Measurements from ENCODE around the gene FMN2.

Gene FMN2

DNA sequence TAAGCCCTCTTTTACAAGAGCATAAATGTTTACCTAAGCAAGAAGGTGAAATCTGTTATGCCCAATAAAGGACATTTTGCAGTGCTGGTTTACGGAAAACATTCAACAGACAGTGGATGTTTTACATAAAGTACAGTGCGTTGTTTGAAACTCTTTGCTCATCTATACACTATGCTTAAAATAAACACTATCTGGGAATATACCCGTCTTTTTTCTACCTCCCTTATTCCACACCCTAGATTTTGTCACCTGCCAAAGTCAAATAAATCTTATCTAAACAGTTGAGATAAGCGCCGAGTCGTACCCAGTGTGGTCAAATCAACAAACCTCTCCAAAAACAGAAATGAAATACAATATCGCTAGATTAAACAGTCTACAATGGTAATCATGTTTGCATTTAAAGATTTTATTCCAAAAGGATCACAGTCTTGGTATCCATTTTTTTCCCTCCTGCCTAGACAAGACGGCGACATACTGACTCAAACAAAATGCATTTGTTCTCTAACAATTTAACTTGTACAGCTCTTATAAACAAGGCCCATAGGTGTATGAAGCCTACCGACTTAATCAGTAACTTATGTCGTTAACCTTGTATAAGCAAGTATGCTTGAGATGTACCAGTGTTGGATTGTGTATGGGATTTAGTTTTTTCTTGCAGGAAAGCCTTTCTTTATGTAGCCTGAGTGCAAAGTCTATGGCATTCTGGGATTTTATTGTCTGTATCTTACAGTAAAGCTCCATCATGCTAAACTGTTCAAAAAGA, 189.1 kb downstream of the FMN2 start:
- peak; percentile 89 for FAIRE-seq
- TF ChIP-seq, protein P1, sequence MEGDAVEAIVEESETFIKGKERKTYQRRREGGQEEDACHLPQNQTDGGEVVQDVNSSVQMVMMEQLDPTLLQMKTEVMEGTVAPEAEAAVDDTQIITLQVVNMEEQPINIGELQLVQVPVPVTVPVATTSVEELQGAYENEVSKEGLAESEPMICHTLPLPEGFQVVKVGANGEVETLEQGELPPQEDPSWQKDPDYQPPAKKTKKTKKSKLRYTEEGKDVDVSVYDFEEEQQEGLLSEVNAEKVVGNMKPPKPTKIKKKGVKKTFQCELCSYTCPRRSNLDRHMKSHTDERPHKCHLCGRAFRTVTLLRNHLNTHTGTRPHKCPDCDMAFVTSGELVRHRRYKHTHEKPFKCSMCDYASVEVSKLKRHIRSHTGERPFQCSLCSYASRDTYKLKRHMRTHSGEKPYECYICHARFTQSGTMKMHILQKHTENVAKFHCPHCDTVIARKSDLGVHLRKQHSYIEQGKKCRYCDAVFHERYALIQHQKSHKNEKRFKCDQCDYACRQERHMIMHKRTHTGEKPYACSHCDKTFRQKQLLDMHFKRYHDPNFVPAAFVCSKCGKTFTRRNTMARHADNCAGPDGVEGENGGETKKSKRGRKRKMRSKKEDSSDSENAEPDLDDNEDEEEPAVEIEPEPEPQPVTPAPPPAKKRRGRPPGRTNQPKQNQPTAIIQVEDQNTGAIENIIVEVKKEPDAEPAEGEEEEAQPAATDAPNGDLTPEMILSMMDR (IDR thresholded peaks at IDR 0.05; ENCODE audit: insufficient read depth, missing control alignments): no peak

DNA sequence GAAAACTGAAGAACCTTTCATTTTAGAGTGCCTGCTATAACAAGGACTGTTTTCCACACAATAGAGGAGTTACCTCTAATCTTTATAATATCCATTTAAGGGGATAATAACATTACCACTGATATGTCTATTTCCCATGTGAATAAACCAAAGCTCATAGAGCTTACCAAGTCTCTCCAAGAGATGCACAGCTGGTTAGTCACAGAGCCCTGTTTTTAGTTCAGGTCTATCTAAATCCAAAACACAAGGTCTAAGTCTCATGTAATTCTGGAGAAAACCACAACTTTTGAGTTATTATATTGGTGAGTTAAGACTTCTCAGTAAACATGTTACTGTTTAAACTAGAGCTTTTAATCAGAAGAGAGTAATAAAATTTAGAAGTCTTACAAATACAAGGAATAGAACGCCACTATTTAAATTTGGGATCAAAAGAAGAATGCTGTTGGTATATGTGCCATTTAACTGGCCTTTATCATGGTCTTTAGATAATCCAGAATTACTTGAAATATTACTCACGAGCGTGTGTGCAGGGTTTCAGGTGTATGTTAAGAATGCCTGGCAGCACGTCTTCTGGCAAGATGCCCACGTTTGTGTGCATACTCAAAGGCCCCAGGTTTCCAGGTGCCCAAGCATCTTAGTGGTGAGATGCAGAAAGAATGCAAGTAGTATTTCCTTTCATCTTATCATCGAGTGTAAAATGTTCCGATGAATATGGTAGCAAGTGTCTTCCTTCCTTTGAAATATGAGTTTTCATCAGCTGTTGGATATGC, 190.6 kb downstream of the FMN2 start:
- FAIRE-seq (peak; percentile 97), DNase-seq (ENCODE audit: insufficient read length, low spot score) (peak; percentile 26)
- TF ChIP-seq, protein P1 (IDR thresholded peaks at IDR 0.05; ENCODE audit: insufficient read depth, missing control alignments): no peak

More for the DNA sequence above, 189.1 kb downstream of the FMN2 start:
- no peak for DNase-seq (ENCODE audit: insufficient read length, low spot score)

DNA sequence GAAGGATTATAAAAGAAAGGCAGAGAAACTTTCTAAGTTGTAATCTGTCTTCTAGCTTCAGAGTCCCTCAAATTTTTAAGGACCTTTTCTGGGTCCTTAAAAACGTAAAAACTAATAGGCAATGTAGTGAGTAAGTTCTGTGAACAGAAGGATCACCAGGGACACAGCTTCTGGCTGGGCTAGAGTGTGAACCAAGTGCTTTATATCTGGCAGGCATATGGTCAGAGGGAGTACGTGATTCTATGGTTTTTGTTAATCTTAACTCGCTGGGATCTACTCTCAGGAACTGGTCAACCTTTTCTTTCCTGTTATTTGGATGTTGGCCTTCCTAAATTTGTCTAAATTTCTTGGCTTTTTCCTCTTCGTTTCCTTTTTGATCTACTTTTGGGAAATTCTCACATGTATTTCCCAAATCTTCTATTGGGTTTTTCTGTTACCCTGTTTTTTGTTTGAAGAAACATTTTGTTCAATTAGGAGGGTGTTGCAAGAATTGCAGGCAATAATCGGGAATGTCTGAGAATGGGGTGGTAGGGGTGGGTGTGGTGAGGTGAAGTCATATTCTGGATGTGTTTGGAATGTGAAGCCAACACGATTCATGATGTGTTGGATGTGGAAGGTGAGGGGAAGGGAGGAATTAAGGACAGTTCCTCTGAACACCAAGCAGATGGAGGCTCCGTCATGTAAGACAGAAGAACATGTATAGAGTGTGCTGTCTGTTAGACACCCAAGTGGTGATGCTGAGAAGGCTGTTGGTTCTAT, 193.2 kb downstream of the FMN2 start:
- peak; percentile 92 for FAIRE-seq
- no peak for DNase-seq (ENCODE audit: insufficient read length, low spot score)

DNA sequence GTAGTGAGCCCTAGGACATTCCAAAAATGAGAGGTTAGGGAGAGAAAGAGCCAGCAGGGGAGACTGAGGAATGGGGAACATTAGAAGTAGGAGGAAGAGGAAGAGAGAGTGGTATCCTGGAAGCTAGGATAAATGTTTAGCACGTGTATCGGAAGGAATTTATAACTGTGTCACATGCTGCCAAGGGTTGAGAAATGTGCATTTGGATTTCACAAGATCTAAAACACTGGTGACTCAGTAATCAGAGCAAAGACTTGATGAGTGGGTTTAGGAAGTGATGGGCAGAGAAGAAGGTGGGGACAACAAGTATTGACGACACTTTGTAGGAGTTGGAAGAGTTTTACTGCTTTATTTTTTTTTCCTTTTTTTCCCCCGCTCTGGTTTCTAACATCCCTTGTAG, 193.9 kb downstream of the FMN2 start:
- FAIRE-seq: peak; percentile 38

More for the DNA sequence above, 193.2 kb downstream of the FMN2 start:
- TF ChIP-seq, protein P1 (IDR thresholded peaks at IDR 0.05; ENCODE audit: insufficient read depth, missing control alignments): no peak

DNA sequence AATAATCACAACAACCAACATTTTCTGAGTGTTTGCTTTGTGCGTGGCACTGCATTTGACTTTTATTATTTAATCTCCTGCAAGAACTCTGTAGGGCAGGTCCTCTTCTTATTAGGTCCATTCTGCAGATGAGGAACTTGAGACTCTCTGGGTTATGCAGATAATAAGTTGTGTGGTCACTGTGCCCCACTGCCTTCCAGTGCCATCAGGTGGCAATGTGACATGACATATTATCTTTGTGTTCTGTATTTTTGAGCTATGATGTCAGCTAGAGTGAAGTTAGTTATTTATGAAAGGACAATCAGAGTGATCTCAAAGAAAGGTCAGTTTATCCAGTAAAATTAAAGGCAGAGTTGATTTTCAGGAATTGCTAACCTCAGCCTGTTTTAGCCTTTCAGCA, 196.0 kb downstream of the FMN2 start:
- FAIRE-seq: no peak
- TF ChIP-seq, protein P1 (IDR thresholded peaks at IDR 0.05; ENCODE audit: insufficient read depth, missing control alignments): peak; percentile 6
- DNase-seq (ENCODE audit: insufficient read length, low spot score): no peak

More for the DNA sequence above, 193.9 kb downstream of the FMN2 start:
- TF ChIP-seq, protein P1 (IDR thresholded peaks at IDR 0.05; ENCODE audit: insufficient read depth, missing control alignments): no peak
- DNase-seq (ENCODE audit: insufficient read length, low spot score): no peak

DNA sequence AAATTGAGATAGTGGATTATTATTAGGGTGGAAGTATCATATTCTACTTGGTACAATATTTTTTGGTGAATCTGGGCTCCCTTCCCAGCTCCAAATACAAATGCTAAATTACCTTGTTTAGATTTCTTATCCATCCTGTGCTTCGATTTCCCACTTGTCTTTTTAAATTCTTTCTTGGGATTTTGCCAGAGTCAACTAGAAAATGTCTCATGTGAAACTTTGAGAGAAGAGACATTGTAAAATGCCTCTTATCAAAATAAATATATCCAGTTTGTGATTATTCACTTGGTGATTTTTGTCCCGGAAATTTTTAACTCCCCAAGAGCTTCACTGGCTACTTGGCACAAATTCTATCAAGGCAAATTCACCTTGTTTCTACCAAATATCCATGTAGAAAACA, 202.0 kb downstream of the FMN2 start:
- TF ChIP-seq, protein P1 (IDR thresholded peaks at IDR 0.05; ENCODE audit: insufficient read depth, missing control alignments): no peak
- FAIRE-seq (peak; percentile 85), DNase-seq (ENCODE audit: insufficient read length, low spot score) (no peak)

Data from D721Med (cell line).